Raji (cell line): ENCODE measurements around the gene SLC7A4.

Experiments used
- POLR2A ChIP-seq: IDR thresholded peaks from 2 replicates; pipeline ENCODE4 v1.6.1; 2011; ENCODE audit warnings: low read depth, low read length, control low read depth; ENCODE audit not compliant: insufficient read depth

SLC7A4 gene

DNA sequence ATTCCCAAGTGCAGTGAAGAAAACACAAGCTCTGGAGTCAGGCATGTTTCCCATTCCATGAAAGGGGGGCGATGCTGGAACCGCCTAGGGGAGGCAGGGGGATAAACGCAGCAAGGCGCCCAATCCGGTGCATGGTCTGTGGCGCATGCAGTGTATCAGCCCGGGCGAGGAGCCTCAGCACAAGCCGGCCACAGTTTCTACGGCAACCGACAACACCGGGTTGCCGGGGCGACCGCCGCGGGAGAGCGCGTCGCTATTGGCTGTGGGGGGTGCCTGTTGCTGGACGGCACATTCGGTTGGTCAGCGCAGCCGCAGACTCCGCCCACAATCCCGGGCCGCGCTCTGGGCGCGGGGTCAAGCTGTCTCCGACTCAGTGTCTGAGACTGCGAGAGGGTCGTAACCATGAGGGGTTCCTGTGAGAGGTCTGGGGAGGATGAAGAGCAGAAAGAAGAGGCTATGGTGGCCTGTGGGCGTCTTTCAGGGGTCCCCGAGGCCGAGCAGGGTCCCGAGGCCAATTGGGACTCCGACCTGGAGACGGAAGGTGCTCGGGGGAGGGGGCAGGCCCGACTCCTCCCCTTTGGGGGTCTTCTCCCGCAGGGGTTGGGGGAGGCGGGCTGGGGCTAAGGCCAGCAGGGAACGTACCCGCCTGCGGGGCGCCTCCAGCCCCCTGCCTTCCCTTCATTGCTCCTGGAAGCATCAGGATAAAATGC lies 13.4 kb upstream of the SLC7A4 start, which contains the start of gene LRRC74B:
LRRC74B (plus strand) TSS at position 362 of the 710 bp plus-strand sequence; CDS start at position 403, 41 bp downstream.
- no peak for TF ChIP-seq POLR2A

- TF ChIP-seq POLR2A, result no peak
Measured at GRCh38 chr22:21044931-21045584, 12.7 kb upstream of the SLC7A4 start.

- TF ChIP-seq POLR2A, result no peak
Measured at GRCh38 chr22:21043860-21044535, 11.6 kb upstream of the SLC7A4 start.

GRCh38 chr22:21042978-21043859 lies 10.9 kb upstream of the SLC7A4 start:
- TF ChIP-seq POLR2A, result no peak

DNA sequence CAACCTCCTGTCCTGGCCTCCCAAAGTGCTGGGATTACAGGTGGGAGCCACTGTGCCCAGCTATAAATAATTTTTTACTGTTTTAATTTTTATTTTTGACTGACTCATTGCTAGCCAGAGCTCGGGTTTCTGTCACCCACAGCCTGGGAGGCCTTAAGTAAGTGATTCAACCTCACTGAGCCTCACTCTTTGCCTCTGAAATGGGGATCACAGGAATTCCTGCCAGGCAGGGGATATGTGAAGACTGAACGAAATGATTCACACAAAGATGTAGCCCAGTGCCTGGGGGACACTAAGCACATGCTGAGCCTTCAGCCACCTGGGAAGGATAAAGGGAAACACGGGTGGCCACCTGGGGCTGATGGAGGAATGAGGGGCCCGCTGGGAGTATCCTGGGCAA lies 9.6 kb upstream of the SLC7A4 start:
- no peak for TF ChIP-seq POLR2A

- TF ChIP-seq POLR2A, result no peak
Measured at GRCh38 chr22:21038405-21038804, 6.0 kb upstream of the SLC7A4 start.

DNA sequence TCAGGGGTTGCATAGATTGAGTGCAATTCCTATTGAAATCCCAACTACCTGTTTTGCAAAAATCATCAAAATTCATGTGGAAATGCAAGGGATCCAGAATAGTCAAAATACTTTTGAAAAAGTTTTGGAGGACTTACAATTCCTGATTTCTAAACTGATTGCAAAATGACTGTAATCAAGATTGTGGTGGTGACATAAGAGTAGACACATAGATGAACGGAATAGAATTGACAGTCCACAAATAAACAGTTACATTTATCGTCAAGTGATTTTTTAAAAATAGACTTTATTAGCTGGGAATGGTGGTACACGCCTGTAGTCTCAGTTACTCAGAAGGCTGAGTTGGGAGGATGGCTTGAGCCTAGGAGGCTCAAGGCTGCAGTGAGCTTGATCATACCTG lies 2.6 kb upstream of the SLC7A4 start:
- no peak for TF ChIP-seq POLR2A

DNA sequence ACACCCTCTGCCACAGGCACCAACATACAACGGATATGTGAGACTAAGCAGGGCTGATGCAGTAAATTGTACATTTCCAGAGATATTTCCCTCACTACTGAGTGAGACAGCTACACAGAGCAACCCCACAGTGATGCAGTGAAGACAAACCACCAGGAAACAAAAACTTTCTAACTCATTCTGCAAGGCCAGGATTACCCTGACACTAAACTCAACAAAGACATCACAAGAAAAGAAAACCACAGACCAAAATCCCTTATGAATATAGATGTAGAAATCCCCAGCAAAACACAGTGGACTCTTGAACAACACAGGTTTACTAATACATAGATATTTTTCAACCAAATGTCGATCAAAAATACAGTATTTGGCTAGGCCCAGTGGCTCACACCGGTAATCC lies 1.5 kb upstream of the SLC7A4 start:
- TF ChIP-seq POLR2A, result no peak

- TF ChIP-seq POLR2A, result no peak
Measured at GRCh38 chr22:21032868-21033688, 717 bp upstream of the SLC7A4 start.

DNA sequence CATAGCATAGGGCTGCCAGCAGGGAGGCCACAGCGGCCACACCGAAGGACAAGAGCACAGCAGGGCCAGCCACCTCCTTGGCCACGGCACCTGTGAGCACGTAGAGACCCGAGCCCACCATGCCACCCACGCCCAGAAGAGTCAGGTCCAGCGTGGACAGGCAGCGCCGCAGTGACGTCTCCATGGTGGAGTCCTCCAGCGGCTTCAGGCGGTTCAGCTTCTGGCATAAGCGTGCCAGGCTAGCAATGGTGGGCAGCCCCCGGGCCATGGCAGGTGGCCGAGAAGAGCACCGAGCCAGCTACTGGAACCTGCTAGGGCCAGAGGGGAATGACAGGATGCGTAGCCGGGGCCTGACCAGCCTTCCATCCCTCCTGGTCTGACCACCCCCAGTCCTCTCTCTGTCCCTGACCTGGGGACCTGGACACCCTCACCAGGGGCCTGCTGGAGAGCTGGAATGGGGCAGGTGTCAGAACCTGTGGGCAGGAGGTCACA lies 770 bp downstream of the SLC7A4 start:
- TF ChIP-seq POLR2A, result no peak

- no peak for TF ChIP-seq POLR2A
Measured at GRCh38 chr22:21030621-21031544, 1.5 kb downstream of the SLC7A4 start.

DNA sequence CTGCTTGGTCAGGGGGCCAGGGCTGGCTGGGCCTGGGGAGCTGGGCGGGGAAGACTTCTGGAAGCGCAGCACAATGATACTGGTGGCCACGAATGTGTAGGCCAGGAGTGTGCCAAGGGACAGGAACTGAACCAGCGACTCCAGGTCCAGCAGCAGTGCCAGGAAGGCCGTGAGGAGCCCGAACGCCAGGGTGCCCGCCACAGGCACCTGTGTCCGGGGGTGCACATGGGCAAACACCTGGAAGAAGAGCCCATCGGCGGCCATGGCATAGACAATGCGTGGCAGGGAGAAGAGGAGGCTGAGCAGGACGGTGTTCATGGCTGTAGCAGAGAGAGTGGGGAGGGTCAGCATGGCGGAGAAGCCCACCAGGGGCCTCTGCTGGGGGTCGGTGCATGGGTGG lies 2.3 kb downstream of the SLC7A4 start:
- TF ChIP-seq POLR2A, result no peak

DNA sequence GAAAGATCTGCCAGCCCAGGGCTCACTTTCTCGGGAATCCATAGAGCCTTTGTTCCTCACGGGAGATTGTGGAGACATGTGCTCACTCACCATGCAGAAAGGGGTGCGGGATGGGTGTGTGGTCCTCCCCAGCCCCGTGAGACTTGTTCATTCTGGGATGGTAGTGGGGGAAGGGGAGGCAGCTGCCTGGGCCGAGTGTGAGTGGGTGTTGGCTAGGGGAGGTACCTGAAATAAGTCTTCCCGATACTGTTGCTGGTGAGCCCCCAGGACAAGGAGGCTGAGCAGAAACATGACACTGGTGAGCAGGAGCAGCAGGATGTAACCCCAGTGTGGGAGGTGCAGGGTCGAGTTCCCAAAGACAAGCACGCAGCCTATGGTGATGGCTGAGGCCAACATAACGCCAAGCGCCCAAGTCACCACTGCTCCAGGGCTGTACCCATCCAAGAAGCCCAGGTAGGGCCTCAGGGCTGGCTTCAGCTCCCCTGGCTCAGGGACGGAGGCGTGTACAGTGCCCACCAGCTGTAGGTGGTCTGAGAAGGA lies 2.8 kb downstream of the SLC7A4 start:
- TF ChIP-seq POLR2A, result no peak
